IMR-90 (cell line): ENCODE data around the gene COL11A2. TPM values are rescaled to one million over a fixed set of nuclear protein-coding genes. Genes with fewer than 3 reads are reported as not detected.

Source experiments
- ATAC-seq: fragments of 200-7000 bp; cut with Tn5 transposase; 2 replicates; pipeline ENCODE4 v1.9.1; 2020; ENCODE audit warnings: low read depth, mild to moderate bottlenecking, moderate library complexity
- BruUV-seq: library from RNA; stranded (reverse); fragments of 400-500 nt; replicated peaks from 2 replicates; lab custom pipeline; 2021; lab: Mats Ljungman, UMichigan
- CTCF ChIA-PET: fragments of 300-600 bp; formaldehyde crosslinking; extraction: SDS; loops from one replicate; lab custom pipeline; 2021; ENCODE audit warnings: antibody characterized with exemption; lab: Yijun Ruan, JAX
- POLR2A ChIA-PET: fragments of 300-600 bp; sonication (Branson Sonifier 250); formaldehyde crosslinking; loops from one replicate; lab custom pipeline; 2022; ENCODE audit warnings: antibody characterized with exemption; ENCODE audit not compliant: unreplicated experiment; lab: Charles Lee
- DNase-seq: peaks from one replicate; pipeline ENCODE4 v3.0.0; 2013
- H2AFZ ChIP-seq: replicated peaks from 2 replicates; pipeline ENCODE3; 2013; ENCODE audit warnings: low read length, mild to moderate bottlenecking; ENCODE audit not compliant: poor library complexity
- H2AK5ac ChIP-seq: 2 replicates; pipeline ENCODE4 v1.6.1; 2013; ENCODE audit warnings: low read depth, low read length, inconsistent platforms
- H2AK9ac ChIP-seq: replicated peaks from 2 replicates; pipeline ENCODE3; 2013; ENCODE audit warnings: mild to moderate bottlenecking, low read depth, low read length, moderate library complexity; ENCODE audit not compliant: poor library complexity
- H2BK120ac ChIP-seq: 2 replicates; pipeline ENCODE4 v1.6.1; 2013; ENCODE audit warnings: low read depth, low read length, inconsistent platforms
- H2BK15ac ChIP-seq: 3 replicates; pipeline ENCODE4 v1.6.1; 2013; ENCODE audit warnings: low read depth, low read length, inconsistent platforms
- H2BK20ac ChIP-seq: 2 replicates; pipeline ENCODE4 v1.6.1; 2013; ENCODE audit warnings: low read depth, mild to moderate bottlenecking, inconsistent platforms, low read length, moderate library complexity
- H2BK5ac ChIP-seq: 2 replicates; pipeline ENCODE4 v1.6.1; 2013; ENCODE audit warnings: mild to moderate bottlenecking, low read depth, low read length, inconsistent platforms; ENCODE audit not compliant: poor library complexity, severe bottlenecking
- H3K14ac ChIP-seq: replicated peaks from 2 replicates; pipeline ENCODE4 v1.6.1; 2013; ENCODE audit warnings: low read depth, low read length, inconsistent platforms
- H3K18ac ChIP-seq: 2 replicates; pipeline ENCODE4 v1.6.1; 2013; ENCODE audit warnings: low read depth, low read length, control low read depth
- H3K23ac ChIP-seq: 2 replicates; pipeline ENCODE4 v1.6.1; 2013; ENCODE audit warnings: low read depth, low read length, inconsistent platforms
- H3K27ac ChIP-seq: 2 replicates; pipeline ENCODE4 v1.5.1; 2013; ENCODE audit warnings: mild to moderate bottlenecking, control low read depth, low read length; ENCODE audit not compliant: insufficient read depth
- H3K27me3 ChIP-seq: 2 replicates; pipeline ENCODE4 v1.6.1; 2013; ENCODE audit warnings: low read length; ENCODE audit not compliant: control insufficient read depth, insufficient read depth
- H3K36me3 ChIP-seq: 2 replicates; pipeline ENCODE4 v1.6.1; 2013; ENCODE audit warnings: low read length, mixed read lengths; ENCODE audit not compliant: control insufficient read depth, insufficient read depth
- H3K4ac ChIP-seq: 2 replicates; pipeline ENCODE4 v1.6.1; 2013; ENCODE audit warnings: low read depth, low read length, inconsistent platforms
- H3K4me1 ChIP-seq: 2 replicates; pipeline ENCODE4 v1.6.1; 2013; ENCODE audit warnings: low read length, mixed read lengths; ENCODE audit not compliant: control insufficient read depth, insufficient read depth
- H3K4me2 ChIP-seq: 2 replicates; pipeline ENCODE4 v1.6.1; 2013; ENCODE audit warnings: low read depth, mild to moderate bottlenecking, control low read depth, low read length, moderate library complexity
- H3K4me3 ChIP-seq: 2 replicates; pipeline ENCODE4 v1.5.1; 2013; ENCODE audit warnings: low read depth, mild to moderate bottlenecking, control low read depth, low read length, moderate library complexity; ENCODE audit not compliant: insufficient read depth
- H3K56ac ChIP-seq: 2 replicates; pipeline ENCODE4 v1.6.1; 2013; ENCODE audit warnings: low read length, inconsistent platforms; ENCODE audit not compliant: insufficient read depth; ENCODE audit errors: extremely low read depth
- H3K79me1 ChIP-seq, 2 experiments: 2 replicates each; pipeline ENCODE4 v1.6.1; 2013; ENCODE audit warnings: low read length in 2 of 2, inconsistent platforms in 1 of 2, low read depth in 1 of 2
- H3K9ac ChIP-seq: 2 replicates; pipeline ENCODE4 v1.6.1; 2013; ENCODE audit warnings: low read depth, low read length, control low read depth
- H3K9me1 ChIP-seq: 2 replicates; pipeline ENCODE4 v1.6.1; 2013; ENCODE audit warnings: low read length, inconsistent platforms; ENCODE audit not compliant: insufficient read depth
- H3K9me3 ChIP-seq: 2 replicates; pipeline ENCODE4 v1.6.1; 2013; ENCODE audit warnings: low read length; ENCODE audit not compliant: control insufficient read depth, insufficient read depth
- H4K20me1 ChIP-seq: 2 replicates; pipeline ENCODE4 v1.6.1; 2013; ENCODE audit warnings: low read length, inconsistent platforms; ENCODE audit not compliant: insufficient read depth
- H4K5ac ChIP-seq: 2 replicates; pipeline ENCODE4 v1.6.1; 2013; ENCODE audit warnings: mild to moderate bottlenecking, low read depth, low read length, control low read depth
- H4K8ac ChIP-seq, 2 experiments: 2 replicates each; pipeline ENCODE4 v1.6.1; 2013; ENCODE audit warnings: low read depth in 2 of 2, low read length in 2 of 2, control low read depth in 1 of 2, inconsistent platforms in 1 of 2
- H4K91ac ChIP-seq: 2 replicates; pipeline ENCODE4 v1.6.1; 2013; ENCODE audit warnings: low read depth, low read length, inconsistent platforms; ENCODE audit not compliant: insufficient read depth
- BHLHE40 ChIP-seq: fragments of 150-350 bp; IDR thresholded peaks from 2 replicates; pipeline ENCODE4 v1.6.1; 2016; ENCODE audit warnings: mild to moderate bottlenecking, low read depth, low read length
- CHD1 ChIP-seq: IDR thresholded peaks from 2 replicates; pipeline ENCODE4 v1.6.1; 2012; ENCODE audit warnings: low read depth, low read length, improper control_type of control experiment
- CTCF ChIP-seq: conservative IDR thresholded peaks from 2 replicates; pipeline ENCODE4 v1.5.1; 2012; ENCODE audit warnings: mild to moderate bottlenecking, low read depth, low read length, improper control_type of control experiment
- MAFK ChIP-seq: IDR thresholded peaks from 2 replicates; pipeline ENCODE4 v1.6.1; 2012; ENCODE audit warnings: low read depth, low read length, improper control_type of control experiment
- MXI1 ChIP-seq: IDR thresholded peaks from 2 replicates; pipeline ENCODE4 v1.6.1; 2012; ENCODE audit warnings: low read depth, mild to moderate bottlenecking, low read length, moderate library complexity, borderline replicate concordance
- NFE2L2 ChIP-seq: fragments of 150-350 bp; IDR thresholded peaks from 2 replicates; pipeline ENCODE4 v1.6.1; 2016; ENCODE audit warnings: low read depth, mild to moderate bottlenecking, low read length
- POLR2A ChIP-seq: IDR thresholded peaks from 2 replicates; pipeline ENCODE4 v1.6.1; 2012; ENCODE audit warnings: mild to moderate bottlenecking, low read depth, low read length
- RAD21 ChIP-seq: IDR thresholded peaks from 2 replicates; pipeline ENCODE4 v1.6.1; 2012; ENCODE audit warnings: low read length, improper control_type of control experiment
- RFX5 ChIP-seq: IDR thresholded peaks from 2 replicates; pipeline ENCODE4 v1.8.0; 2012; ENCODE audit warnings: low read depth, mild to moderate bottlenecking, low read length, moderate library complexity
- WGBS, 2 experiments: methylation state at CpG; one replicate each; pipeline versions ENCODE4 v1.1.5 to v1.1.7; 2013; ENCODE audit warnings: missing lambda C conversion rate in 2 of 2; ENCODE audit not compliant: insufficient read length in 1 of 2; ENCODE audit errors: extremely low coverage in 2 of 2; 5-methylcytosine and 5-hydroxymethylcytosine counted together
- dilution Hi-C: fragments of 300-500 bp; cut with HindIII; formaldehyde crosslinking; loops from one replicate; pipeline ENCODE4 v1.14.3; 2018; ENCODE audit warnings: low sequenced_read_pairs; ENCODE audit not compliant: unreplicated experiment
- in situ Hi-C: fragments of 300-500 bp; cut with MboI; formaldehyde crosslinking; loops from 3 replicates; pipeline ENCODE4 v1.14.3; 2019; ENCODE audit warnings: low sequenced_read_pairs, inconsistent platforms, mixed read lengths
- intact Hi-C: fragments of 100-400 bp; cut with micrococcal nuclease; formaldehyde crosslinking; loops from 2 replicates; pipeline ENCODE4 v1.10.0; 2022
- polyA plus RNA-seq, 3 experiments: library from polyadenylated mRNA; depleted of rRNA; stranded (reverse); fragments of >200 nt; gene quantifications; 2 replicates each; pipeline ENCODE4 v1.2.3, GENCODE V29; 2012; ENCODE audit warnings: low replicate concordance in 1 of 3
- total RNA-seq: library from RNA; depleted of rRNA; stranded (reverse); fragments of >200 nt; gene quantifications from 2 replicates; pipeline ENCODE4 v1.2.3, GENCODE V29; 2012
- TF ChIP-seq, protein P1 (sequence below): fragments of 150-350 bp; IDR thresholded peaks from 2 replicates; pipeline ENCODE4 v1.6.1; 2017; ENCODE audit warnings: mild to moderate bottlenecking, antibody characterized with exemption, low read length, low read depth

The COL11A2 gene
- total and polyA plus RNA-seq, 2 of the 4 experiments (the other 2 are of a cell fraction), result under 0.01 to 0.38 TPM

- Histone ChIP-seq H3K27me3 (peaks cover 54% of the 10 kb centered on the region), H3K56ac (no peak overlapping the region), H3K9ac (no peak overlapping the region), H4K20me1 (no peaks in the 10 kb centered on the region), H2BK5ac (no peak overlapping the region), H3K18ac (no peak overlapping the region), H3K4me1 (no peaks in the 10 kb centered on the region; the same call in 1 of the 2 replicates), H3K27ac (no peak overlapping the region), H2AK5ac (no peak overlapping the region), H4K91ac (no peak overlapping the region), H3K79me1 (no peaks in the 10 kb centered on the region), H3K36me3 (no peaks in the 10 kb centered on the region), H3K4me3 (no peak overlapping the region), H4K8ac (no peak overlapping the region), H2AFZ (no peak overlapping the region), H4K5ac (no peak overlapping the region), H3K9me1 (no peaks in the 10 kb centered on the region), H2AK9ac (no peak overlapping the region), H3K14ac (no peak overlapping the region), H2BK20ac (no peak overlapping the region), H3K4ac (no peak overlapping the region), H3K23ac (no peak overlapping the region), H2BK120ac (no peak overlapping the region), H3K4me2 (no peak overlapping the region), H3K9me3 (no peaks in the 10 kb centered on the region), H2BK15ac (no peak overlapping the region)
- in situ Hi-C loops, result no loop called here
- dilution Hi-C loops, result no loop called here
- intact Hi-C loops, result no loop called here
- ChIA-PET POLR2A (no interaction called here), CTCF (no interaction called here)
- TF ChIP-seq, protein P1, sequence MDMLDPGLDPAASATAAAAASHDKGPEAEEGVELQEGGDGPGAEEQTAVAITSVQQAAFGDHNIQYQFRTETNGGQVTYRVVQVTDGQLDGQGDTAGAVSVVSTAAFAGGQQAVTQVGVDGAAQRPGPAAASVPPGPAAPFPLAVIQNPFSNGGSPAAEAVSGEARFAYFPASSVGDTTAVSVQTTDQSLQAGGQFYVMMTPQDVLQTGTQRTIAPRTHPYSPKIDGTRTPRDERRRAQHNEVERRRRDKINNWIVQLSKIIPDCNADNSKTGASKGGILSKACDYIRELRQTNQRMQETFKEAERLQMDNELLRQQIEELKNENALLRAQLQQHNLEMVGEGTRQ, result no peak
- TF ChIP-seq BHLHE40, result no peak
- TF ChIP-seq RFX5, result no peak
- TF ChIP-seq MXI1, result no peak
- TF ChIP-seq CHD1, result no peak
- TF ChIP-seq RAD21, result no peak
- no peak for TF ChIP-seq MAFK
- TF ChIP-seq CTCF, result no peak
- no peak for TF ChIP-seq NFE2L2
- TF ChIP-seq POLR2A, result no peak
- 0% methylated on average over 1 of the region's 6 CpGs; no CpG with 5 or more reads in 1 of the 2 experiments for WGBS, 2 experiments
- 0 out of 2 replicates have a peak, but pooled peaks have one; percentile 7 for ATAC-seq
- no peak for DNase-seq
- BruUV-seq, result no TSS peak
These were observed 75.8 kb downstream of the COL11A2 start for GRCh38 chr6:33116417-33116816.
